Activated CD8-positive, alpha-beta memory T cell treated with anti-CD3 and anti-CD28 coated beads, Interleukin-2, amount 50 U/mL, for 1 hour (primary cell): Measurements from ENCODE around the gene USP17L15.
"Not testable (repeated sequence)": the region's sequence is repeated elsewhere in the genome, so short reads cannot be mapped to it uniquely, and the experiment has no call there.

Experiments
- DNase-seq: peaks from one replicate; pipeline ENCODE4 v3.0.0-alpha.2; 2020; ENCODE audit errors: extremely low read depth

Gene USP17L15

DNA sequence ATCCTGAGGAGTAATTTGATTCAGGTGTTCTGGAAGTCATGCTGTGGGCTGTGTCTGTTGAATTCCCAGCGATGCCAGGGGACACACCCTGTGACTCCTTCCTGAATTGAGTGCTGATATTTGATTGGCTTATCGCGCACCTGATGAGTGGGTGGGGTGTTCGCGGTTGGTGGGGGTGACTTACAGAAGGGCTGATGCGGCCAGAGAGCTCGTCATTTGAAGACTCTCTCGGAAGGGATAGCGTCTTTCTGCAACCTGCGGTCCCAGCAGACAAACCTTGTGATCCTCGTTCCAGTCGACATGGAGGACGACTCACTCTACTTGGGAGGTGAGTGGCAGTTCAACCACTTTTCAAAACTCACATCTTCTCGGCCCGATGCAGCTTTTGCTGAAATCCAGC, at the start of gene USP17L15:
TSS of gene USP17L15 (plus strand) at position 301 of the 400 bp plus-strand sequence. CDS start at position 301, 0 bp downstream.
- not testable (repeated sequence) for DNase-seq

- DNase-seq = not testable (repeated sequence)
These were observed 23.8 kb upstream of the USP17L15 start, which contains the start of gene USP17L10 for GRCh38 chr4:9210357-9210756. Gene USP17L10, plus strand, starts transcription at chr4:9210657. Its CDS starts 0 bp downstream, at chr4:9210657.

GRCh38 chr4:9214701-9215100, 19.5 kb upstream of the USP17L15 start:
- not testable (repeated sequence) for DNase-seq

- not testable (repeated sequence) for DNase-seq
These were observed 19.1 kb upstream of the USP17L15 start, which contains the start of gene USP17L11 for GRCh38 chr4:9215105-9215504. Gene USP17L11, plus strand, starts transcription at chr4:9215405. Its CDS starts 0 bp downstream, at chr4:9215405.

DNA sequence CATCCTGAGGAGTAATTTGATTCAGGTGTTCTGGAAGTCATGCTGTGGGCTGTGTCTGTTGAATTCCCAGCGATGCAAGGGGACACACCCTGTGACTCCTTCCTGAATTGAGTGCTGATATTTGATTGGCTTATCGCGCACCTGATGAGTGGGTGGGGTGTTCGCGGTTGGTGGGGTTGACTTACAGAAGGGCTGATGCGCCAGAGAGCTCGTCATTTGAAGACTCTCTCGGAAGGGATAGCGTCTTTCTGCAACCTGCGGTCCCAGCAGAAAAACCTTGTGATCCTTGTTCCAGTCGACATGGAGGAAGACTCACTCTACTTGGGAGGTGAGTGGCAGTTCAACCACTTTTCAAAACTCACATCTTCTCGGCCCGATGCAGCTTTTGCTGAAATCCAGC, 14.3 kb upstream of the USP17L15 start, which contains the start of gene USP17L12:
TSS of gene USP17L12 (plus strand) at position 301 of the 400 bp plus-strand sequence. CDS start at position 301, 0 bp downstream.
- not testable (repeated sequence) for DNase-seq

DNA sequence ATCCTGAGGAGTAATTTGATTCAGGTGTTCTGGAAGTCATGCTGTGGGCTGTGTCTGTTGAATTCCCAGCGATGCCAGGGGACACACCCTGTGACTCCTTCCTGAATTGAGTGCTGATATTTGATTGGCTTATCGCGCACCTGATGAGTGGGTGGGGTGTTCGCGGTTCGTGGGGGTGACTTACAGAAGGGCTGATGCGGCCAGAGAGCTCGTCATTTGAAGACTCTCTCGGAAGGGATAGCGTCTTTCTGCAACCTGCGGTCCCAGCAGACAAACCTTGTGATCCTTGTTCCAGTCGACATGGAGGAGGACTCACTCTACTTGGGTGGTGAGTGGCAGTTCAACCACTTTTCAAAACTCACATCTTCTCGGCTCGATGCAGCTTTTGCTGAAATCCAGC, 9.6 kb upstream of the USP17L15 start, which contains the start of gene USP17L13:
TSS of gene USP17L13 (plus strand) at position 301 of the 400 bp plus-strand sequence. CDS start at position 301, 0 bp downstream.
- DNase-seq = not testable (repeated sequence)

- DNase-seq = not testable (repeated sequence)
These were observed 3.9 kb upstream of the USP17L15 start for GRCh38 chr4:9230249-9230648.

GRCh38 chr4:9238461-9238860, 4.3 kb downstream of the USP17L15 start:
- not testable (repeated sequence) for DNase-seq

DNA sequence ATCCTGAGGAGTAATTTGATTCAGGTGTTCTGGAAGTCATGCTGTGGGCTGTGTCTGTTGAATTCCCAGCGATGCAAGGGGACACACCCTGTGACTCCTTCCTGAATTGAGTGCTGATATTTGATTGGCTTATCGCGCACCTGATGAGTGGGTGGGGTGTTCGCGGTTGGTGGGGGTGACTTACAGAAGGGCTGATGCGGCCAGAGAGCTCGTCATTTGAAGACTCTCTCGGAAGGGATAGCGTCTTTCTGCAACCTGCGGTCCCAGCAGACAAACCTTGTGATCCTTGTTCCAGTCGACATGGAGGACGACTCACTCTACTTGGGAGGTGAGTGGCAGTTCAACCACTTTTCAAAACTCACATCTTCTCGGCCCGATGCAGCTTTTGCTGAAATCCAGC, 9.4 kb downstream of the USP17L15 start, which contains the start of gene USP17L17:
TSS of gene USP17L17 (plus strand) at position 301 of the 400 bp plus-strand sequence. CDS start at position 301, 0 bp downstream.
- DNase-seq = not testable (repeated sequence)

- not testable (repeated sequence) for DNase-seq
These were observed 13.9 kb downstream of the USP17L15 start, which contains the start of gene USP17L18 for GRCh38 chr4:9247953-9248680. Gene USP17L18, plus strand, starts transcription at chr4:9248630. Its CDS starts 0 bp downstream, at chr4:9248630.

GRCh38 chr4:9253078-9253477, 18.9 kb downstream of the USP17L15 start, which contains the start of gene USP17L19:
Gene USP17L19, plus strand, starts transcription at chr4:9253378. Its CDS starts 0 bp downstream, at chr4:9253378.
- DNase-seq = not testable (repeated sequence)

DNA sequence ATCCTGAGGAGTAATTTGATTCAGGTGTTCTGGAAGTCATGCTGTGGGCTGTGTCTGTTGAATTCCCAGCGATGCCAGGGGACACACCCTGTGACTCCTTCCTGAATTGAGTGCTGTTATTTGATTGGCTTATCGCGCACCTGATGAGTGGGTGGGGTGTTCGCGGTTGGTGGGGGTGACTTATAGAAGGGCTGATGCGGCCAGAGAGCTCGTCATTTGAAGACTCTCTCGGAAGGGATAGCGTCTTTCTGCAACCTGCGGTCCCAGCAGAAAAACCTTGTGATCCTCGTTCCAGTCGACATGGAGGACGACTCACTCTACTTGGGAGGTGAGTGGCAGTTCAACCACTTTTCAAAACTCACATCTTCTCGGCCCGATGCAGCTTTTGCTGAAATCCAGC, 23.6 kb downstream of the USP17L15 start, which contains the start of gene USP17L20:
TSS of gene USP17L20 (plus strand) at position 301 of the 400 bp plus-strand sequence. CDS start at position 301, 0 bp downstream.
- DNase-seq = not testable (repeated sequence)

DNA sequence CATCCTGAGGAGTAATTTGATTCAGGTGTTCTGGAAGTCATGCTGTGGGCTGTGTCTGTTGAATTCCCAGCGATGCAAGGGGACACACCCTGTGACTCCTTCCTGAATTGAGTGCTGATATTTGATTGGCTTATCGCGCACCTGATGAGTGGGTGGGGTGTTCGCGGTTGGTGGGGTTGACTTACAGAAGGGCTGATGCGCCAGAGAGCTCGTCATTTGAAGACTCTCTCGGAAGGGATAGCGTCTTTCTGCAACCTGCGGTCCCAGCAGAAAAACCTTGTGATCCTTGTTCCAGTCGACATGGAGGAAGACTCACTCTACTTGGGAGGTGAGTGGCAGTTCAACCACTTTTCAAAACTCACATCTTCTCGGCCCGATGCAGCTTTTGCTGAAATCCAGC, 28.4 kb downstream of the USP17L15 start, which contains the start of gene USP17L21:
TSS of gene USP17L21 (plus strand) at position 301 of the 400 bp plus-strand sequence. CDS start at position 301, 0 bp downstream.
- not testable (repeated sequence) for DNase-seq

GRCh38 chr4:9267319-9267718, 33.1 kb downstream of the USP17L15 start, which contains the start of gene USP17L22:
Gene USP17L22, plus strand, starts transcription at chr4:9267619. Its CDS starts 0 bp downstream, at chr4:9267619.
- not testable (repeated sequence) for DNase-seq

DNA sequence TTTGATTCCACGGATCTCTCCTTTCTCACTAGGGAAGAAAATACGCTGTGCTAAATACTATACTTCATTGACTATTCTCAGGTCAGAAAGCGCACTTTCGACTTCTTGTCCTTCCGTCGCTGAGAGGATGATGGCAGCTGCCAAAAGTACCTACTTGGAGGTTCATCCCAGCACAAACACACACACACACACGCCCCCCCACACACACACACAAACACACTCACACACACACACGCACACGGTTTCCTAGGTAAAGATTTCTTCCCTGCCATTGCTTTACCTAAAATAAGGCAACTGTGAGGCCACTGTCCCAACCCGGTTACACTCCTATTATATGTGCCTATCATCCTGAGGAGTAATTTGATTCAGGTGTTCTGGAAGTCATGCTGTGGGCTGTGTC, 37.5 kb downstream of the USP17L15 start:
- not testable (repeated sequence) for DNase-seq
